ENCODE results near the gene SH3BGRL2. TPM values are rescaled to one million over a fixed set of nuclear protein-coding genes. Genes with fewer than 3 reads are reported as not detected.

SH3BGRL2 gene
- total RNA-seq, 3 donors from 2014 or later, result 0.14 to 0.92 (median 0.51) TPM

- Mint-ChIP-seq H3K36me3 (ENCODE audit: insufficient read depth) (no peaks in the 10 kb centered on the region), H3K9me3 (peaks cover 2% of the 10 kb centered on the region), H3K4me1 (ENCODE audit: low read depth) (peaks cover 2% of the 10 kb centered on the region), H3K27me3 (ENCODE audit: low read depth) (no peaks in the 10 kb centered on the region), H3K4me3 (no peak overlapping the region)
- ATAC-seq (no peak), DNase-seq (no peak)
Observed at GRCh38 chr6:79684876-79685275, 53.7 kb downstream of the SH3BGRL2 start.

- H3K36me3 Mint-ChIP-seq (ENCODE audit: insufficient read depth), result no peaks in the 10 kb centered on the region
- ATAC-seq (no peak), DNase-seq (no peak)
- H3K4me3 Mint-ChIP-seq, result no peak overlapping the region
- peaks cover 2% of the 10 kb centered on the region for H3K4me1 Mint-ChIP-seq (ENCODE audit: low read depth)
- no peaks in the 10 kb centered on the region for H3K9me3 Mint-ChIP-seq
- no peaks in the 10 kb centered on the region for H3K27me3 Mint-ChIP-seq (ENCODE audit: low read depth)
Observed at GRCh38 chr6:79686707-79687309, 55.7 kb downstream of the SH3BGRL2 start.

DNA sequence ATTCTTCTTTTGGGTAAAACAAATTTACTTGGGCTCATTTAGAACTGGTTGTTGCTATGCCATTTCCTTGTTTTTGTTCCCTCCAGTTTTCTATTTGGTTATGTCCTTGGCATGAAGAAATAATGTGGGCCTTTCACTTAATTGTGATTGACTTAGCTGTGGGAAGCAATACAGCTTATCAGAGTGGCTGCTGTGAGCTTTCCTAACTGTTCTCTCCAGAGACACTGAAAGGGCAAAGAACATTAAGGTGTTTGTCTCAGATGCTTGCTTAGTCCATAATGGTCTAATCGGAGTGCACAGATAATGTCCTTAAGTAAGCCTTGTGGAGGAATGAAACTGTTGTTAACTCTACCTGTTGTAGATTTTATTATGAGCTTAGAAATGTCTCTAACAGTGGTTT is 56.6 kb downstream of the SH3BGRL2 start:
- Mint-ChIP-seq H3K4me3 (no peak overlapping the region), H3K9me3 (no peaks in the 10 kb centered on the region), H3K4me1 (ENCODE audit: low read depth) (peaks cover 2% of the 10 kb centered on the region), H3K27me3 (ENCODE audit: low read depth) (no peaks in the 10 kb centered on the region), H3K36me3 (ENCODE audit: insufficient read depth) (no peaks in the 10 kb centered on the region)
- ATAC-seq (no peak), DNase-seq (no peak)

DNA sequence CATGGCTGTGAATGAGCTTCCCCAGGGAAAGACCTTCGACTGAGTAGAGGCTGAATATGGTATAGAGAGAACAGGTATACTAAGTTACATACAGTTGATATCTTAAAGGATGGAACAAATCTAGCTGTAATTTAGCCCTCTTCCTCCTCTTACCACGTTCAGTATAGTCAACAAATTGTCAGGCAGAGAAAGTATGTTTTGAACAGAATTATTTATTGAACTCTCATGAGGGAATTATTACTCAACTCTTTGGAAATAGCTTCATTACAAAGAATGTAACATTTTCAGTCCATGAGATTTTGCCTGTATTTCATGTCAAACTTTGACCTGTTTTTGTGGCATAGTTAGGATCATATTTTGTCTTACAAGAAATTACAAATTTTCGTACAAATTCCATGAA is 63.0 kb downstream of the SH3BGRL2 start:
- no peak overlapping the region for H3K4me3 Mint-ChIP-seq
- H3K36me3 Mint-ChIP-seq (ENCODE audit: insufficient read depth), result no peaks in the 10 kb centered on the region
- no peak for ATAC-seq
- H3K4me1 Mint-ChIP-seq (ENCODE audit: low read depth), result no peaks in the 10 kb centered on the region
- no peaks in the 10 kb centered on the region for H3K9me3 Mint-ChIP-seq
- no peaks in the 10 kb centered on the region for H3K27me3 Mint-ChIP-seq (ENCODE audit: low read depth)
- DNase-seq, result no peak

GRCh38 chr6:79694623-79695343 is 63.7 kb downstream of the SH3BGRL2 start:
- Mint-ChIP-seq H3K4me1 (ENCODE audit: low read depth) (no peaks in the 10 kb centered on the region), H3K36me3 (ENCODE audit: insufficient read depth) (no peaks in the 10 kb centered on the region), H3K27me3 (ENCODE audit: low read depth) (no peaks in the 10 kb centered on the region), H3K9me3 (no peaks in the 10 kb centered on the region), H3K4me3 (no peak overlapping the region)
- DNase-seq (no peak), ATAC-seq (no peak)

DNA sequence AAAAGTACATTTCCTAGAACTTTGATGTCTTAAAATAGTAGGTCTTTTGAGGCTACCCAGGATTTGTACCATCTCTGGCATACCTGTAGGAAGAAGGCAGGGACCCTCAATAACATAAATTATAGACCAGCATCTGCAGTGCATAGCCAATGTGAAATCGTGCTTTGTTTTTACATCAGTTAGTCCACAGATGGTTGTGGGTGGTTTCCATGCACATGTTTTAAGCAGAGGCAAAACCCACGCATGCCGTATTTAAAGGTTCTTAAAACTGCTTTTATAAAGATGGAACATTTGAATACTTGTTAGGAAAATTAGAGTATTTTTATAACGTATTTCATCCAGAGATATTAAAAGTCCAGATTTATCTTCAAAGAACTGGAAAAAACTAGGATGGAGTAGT is 66.3 kb downstream of the SH3BGRL2 start:
- Mint-ChIP-seq H3K9me3 (no peaks in the 10 kb centered on the region), H3K4me1 (ENCODE audit: low read depth) (peaks cover under 1% of the 10 kb centered on the region), H3K27me3 (ENCODE audit: low read depth) (no peaks in the 10 kb centered on the region), H3K4me3 (no peak overlapping the region), H3K36me3 (ENCODE audit: insufficient read depth) (no peaks in the 10 kb centered on the region)
- ATAC-seq (no peak), DNase-seq (no peak)

DNA sequence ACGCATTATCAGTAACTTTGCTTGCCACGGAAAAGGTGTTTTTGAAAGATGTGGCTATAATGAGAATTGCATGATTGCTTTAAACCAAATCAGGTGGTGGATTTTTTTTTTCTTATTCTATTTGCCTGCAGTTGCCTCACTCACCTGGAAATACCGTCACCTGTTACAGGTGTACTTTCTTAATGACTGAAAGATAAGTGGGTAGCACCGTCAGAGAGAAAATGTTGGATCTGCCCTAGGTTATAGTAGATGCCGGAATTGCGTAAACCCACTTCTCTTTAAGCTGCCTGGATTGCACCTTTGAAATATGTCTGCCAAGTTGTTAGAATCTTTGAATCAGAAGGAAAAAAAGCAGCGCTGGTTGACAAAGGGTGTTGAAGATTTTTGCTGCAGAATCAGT is 68.5 kb downstream of the SH3BGRL2 start:
- no peak for DNase-seq
- no peaks in the 10 kb centered on the region for H3K9me3 Mint-ChIP-seq
- ATAC-seq, result no peak
- no peaks in the 10 kb centered on the region for H3K27me3 Mint-ChIP-seq (ENCODE audit: low read depth)
- peaks cover 11% of the 10 kb centered on the region for H3K4me1 Mint-ChIP-seq (ENCODE audit: low read depth)
- no peak overlapping the region for H3K4me3 Mint-ChIP-seq
- no peaks in the 10 kb centered on the region for H3K36me3 Mint-ChIP-seq (ENCODE audit: insufficient read depth)

DNA sequence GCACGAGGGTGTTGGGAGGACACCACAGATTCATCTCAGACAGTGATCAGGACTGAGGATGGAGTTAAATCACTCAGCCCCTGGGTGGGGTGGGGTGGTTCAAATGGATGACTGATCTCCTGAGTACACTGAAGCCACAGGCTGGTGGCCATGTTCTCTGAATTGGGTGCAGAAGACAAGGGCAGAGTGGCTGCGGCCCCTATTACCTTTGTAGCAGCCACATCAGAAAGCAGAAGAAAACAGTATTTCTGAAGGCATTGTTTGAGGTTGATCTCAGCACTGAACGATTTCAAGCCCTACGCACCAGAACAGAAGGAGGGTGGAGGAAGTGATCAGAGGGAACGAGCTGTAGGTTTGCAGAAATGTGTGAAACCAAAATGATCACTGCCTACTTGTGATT is 71.6 kb downstream of the SH3BGRL2 start:
- peak; percentile 51 to 80 for ATAC-seq
- Mint-ChIP-seq H3K4me3 (no peak overlapping the region), H3K9me3 (no peaks in the 10 kb centered on the region), H3K27me3 (ENCODE audit: low read depth) (no peaks in the 10 kb centered on the region), H3K36me3 (ENCODE audit: insufficient read depth) (no peaks in the 10 kb centered on the region), H3K4me1 (ENCODE audit: low read depth) (peaks cover 11% of the 10 kb centered on the region)
- no peak for DNase-seq

DNA sequence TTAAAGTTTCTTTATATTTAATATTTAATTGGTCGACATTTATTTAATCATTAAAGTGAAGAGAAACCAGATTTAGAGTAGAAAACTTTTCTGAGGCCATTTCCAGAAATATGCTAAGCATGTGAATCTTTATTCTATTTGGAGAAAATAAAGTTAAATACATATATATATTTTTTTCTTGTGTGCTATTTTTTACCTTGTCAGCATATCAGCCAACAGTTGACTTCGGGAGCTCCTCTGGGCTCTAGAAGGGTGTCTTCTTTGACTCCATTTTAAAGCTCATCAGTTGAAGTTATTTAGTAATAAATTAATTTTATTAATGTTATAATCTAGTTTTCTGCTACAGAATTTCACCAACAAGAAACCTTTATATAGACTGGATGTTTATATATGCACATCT is 73.1 kb downstream of the SH3BGRL2 start:
- Mint-ChIP-seq H3K9me3 (no peaks in the 10 kb centered on the region), H3K4me3 (no peak overlapping the region), H3K4me1 (ENCODE audit: low read depth) (peaks cover 11% of the 10 kb centered on the region), H3K27me3 (ENCODE audit: low read depth) (no peaks in the 10 kb centered on the region), H3K36me3 (ENCODE audit: insufficient read depth) (no peaks in the 10 kb centered on the region)
- DNase-seq (no peak), ATAC-seq (no peak)

DNA sequence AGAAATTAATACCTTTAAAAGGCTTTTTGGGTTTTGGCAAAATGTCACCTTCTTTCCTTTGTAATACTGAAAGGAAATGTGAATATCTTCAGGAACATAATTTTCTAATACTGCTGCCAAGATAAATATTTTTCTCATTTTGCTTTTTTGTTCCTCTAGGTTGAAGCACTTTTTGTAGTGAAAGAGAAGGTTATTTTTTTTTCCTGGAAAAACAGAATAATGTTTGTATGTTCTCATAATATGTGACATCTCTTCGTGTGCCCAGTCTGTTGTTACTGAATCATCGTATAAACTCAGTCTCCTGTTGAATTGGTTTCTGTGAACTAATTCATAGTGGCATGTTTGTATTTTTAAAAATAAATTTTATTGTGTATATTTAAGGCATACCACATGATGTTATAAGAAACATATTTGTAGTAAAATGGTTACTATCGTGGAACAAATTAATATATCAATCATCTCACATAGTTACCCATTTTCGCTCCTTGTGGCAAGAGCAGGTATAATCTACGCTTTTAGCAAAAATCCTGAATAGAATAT is 74.4 kb downstream of the SH3BGRL2 start:
- DNase-seq (no peak), ATAC-seq (no peak)
- no peaks in the 10 kb centered on the region for H3K36me3 Mint-ChIP-seq (ENCODE audit: insufficient read depth)
- H3K4me3 Mint-ChIP-seq, result no peak overlapping the region
- H3K4me1 Mint-ChIP-seq (ENCODE audit: low read depth), result peaks cover 11% of the 10 kb centered on the region
- no peaks in the 10 kb centered on the region for H3K27me3 Mint-ChIP-seq (ENCODE audit: low read depth)
- H3K9me3 Mint-ChIP-seq, result no peaks in the 10 kb centered on the region

GRCh38 chr6:79706527-79706926 is 75.4 kb downstream of the SH3BGRL2 start:
- Mint-ChIP-seq H3K27me3 (ENCODE audit: low read depth) (no peaks in the 10 kb centered on the region), H3K9me3 (no peaks in the 10 kb centered on the region), H3K36me3 (ENCODE audit: insufficient read depth) (no peaks in the 10 kb centered on the region), H3K4me1 (ENCODE audit: low read depth) (peaks cover 11% of the 10 kb centered on the region), H3K4me3 (no peak overlapping the region)
- no peak for DNase-seq
- ATAC-seq, result no peak

DNA sequence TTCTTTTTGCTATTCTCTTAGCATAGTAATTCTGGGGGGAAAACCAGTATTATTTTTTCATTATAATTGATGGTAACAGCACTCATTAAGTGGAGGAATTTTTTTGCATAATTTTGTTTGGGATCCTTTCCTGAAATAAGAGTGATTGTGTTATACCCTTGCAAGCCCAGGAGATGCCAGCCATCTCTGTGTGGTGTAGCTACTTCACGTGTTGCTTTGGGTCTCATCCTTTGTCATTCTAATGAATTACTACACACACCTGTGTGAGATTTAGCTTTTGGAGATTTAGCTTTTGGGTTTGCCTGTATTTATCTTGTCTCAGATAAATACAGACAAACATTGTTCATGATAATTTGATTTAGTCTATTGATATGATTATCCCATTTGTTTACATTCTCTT is 76.5 kb downstream of the SH3BGRL2 start:
- ATAC-seq, result no peak

DNA sequence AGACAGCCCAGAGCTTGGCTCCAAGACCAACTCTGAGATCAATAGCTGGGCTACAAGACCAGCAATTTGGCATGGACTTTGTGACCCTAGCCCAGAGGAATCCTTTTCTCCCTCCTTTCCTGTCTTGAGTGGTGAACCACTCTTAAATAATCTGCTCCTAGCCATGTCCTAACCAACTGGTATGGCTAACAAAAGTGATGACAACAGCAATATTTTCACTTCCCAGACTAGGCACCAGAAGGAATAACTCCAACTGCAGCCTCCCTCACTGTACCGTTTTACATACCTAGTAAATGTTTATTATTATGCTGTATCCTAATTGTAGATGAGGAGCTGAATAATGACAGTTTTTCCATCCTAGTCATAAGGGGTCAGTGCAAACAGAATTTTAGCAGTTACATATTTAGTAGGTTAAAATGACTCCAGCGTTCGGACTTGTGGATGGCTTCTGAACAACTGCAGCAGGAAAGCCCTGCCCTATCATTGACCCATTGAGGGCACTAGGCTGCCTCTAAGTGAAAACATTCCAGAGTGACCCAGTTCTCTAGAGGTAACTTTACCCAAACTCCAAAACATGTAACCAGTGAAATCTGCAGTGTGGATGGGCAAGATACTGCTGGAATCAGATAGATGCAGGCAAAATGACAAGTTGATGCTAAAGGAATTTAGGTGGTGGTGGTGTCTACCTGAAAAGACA is 77.1 kb downstream of the SH3BGRL2 start:
- H3K27me3 Mint-ChIP-seq (ENCODE audit: low read depth), result no peaks in the 10 kb centered on the region
- H3K36me3 Mint-ChIP-seq (ENCODE audit: insufficient read depth), result no peaks in the 10 kb centered on the region
- ATAC-seq (no peak), DNase-seq (no peak)
- no peak overlapping the region for H3K4me3 Mint-ChIP-seq
- no peaks in the 10 kb centered on the region for H3K9me3 Mint-ChIP-seq
- peaks cover 4% of the 10 kb centered on the region for H3K4me1 Mint-ChIP-seq (ENCODE audit: low read depth)

More for the DNA sequence above, 76.5 kb downstream of the SH3BGRL2 start:
- Mint-ChIP-seq H3K4me3 (no peak overlapping the region), H3K27me3 (ENCODE audit: low read depth) (no peaks in the 10 kb centered on the region), H3K9me3 (no peaks in the 10 kb centered on the region), H3K4me1 (ENCODE audit: low read depth) (peaks cover 9% of the 10 kb centered on the region), H3K36me3 (ENCODE audit: insufficient read depth) (no peaks in the 10 kb centered on the region)
- no peak for DNase-seq

- no peaks in the 10 kb centered on the region for H3K4me1 Mint-ChIP-seq (ENCODE audit: low read depth)
- no peak for ATAC-seq
- no peaks in the 10 kb centered on the region for H3K9me3 Mint-ChIP-seq
- H3K36me3 Mint-ChIP-seq (ENCODE audit: insufficient read depth), result no peaks in the 10 kb centered on the region
- H3K27me3 Mint-ChIP-seq (ENCODE audit: low read depth), result no peaks in the 10 kb centered on the region
- DNase-seq, result no peak
- no peak overlapping the region for H3K4me3 Mint-ChIP-seq
Observed at GRCh38 chr6:79710127-79710526, 79.0 kb downstream of the SH3BGRL2 start.

DNA sequence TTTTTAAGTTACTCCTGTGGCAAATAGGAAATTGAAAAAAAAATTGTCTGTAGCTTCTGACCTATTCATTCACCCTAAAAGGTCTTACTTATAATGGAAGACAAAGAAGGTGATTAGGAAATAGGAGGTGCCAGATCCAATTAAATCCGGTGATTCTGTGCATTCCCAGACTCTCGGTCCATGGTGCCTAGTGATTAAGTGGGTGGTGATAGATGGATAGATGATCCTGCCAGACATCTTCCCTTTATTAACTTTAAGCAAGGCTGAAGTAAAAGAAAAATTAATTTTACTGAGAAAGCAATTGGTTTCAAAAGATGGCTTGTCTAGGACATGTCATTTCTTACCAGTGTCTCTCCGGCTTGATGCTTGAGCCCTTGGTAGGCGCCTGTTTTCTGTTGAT is 80.0 kb downstream of the SH3BGRL2 start:
- no peaks in the 10 kb centered on the region for H3K27me3 Mint-ChIP-seq (ENCODE audit: low read depth)
- H3K4me1 Mint-ChIP-seq (ENCODE audit: low read depth), result no peaks in the 10 kb centered on the region
- DNase-seq, result no peak
- H3K36me3 Mint-ChIP-seq (ENCODE audit: insufficient read depth), result no peaks in the 10 kb centered on the region
- H3K9me3 Mint-ChIP-seq, result no peaks in the 10 kb centered on the region
- H3K4me3 Mint-ChIP-seq, result no peak overlapping the region
- no peak for ATAC-seq

Measured in activated T-cell treated with anti-CD3 and anti-CD28 coated beads, Interleukin-2, amount 50 U/mL, for 4 hours (primary cell).